DMS53 (cell line): ENCODE results near the gene CLCF1.
"Not testable (repeated sequence)": the region's sequence is repeated elsewhere in the genome, so short reads cannot be mapped to it uniquely, and the experiment has no call there.

ENCODE experiments used
- DNase-seq: peaks from one replicate; lab custom pipeline; 2025; lab: John Stamatoyannopoulos, UW

The CLCF1 gene

DNA sequence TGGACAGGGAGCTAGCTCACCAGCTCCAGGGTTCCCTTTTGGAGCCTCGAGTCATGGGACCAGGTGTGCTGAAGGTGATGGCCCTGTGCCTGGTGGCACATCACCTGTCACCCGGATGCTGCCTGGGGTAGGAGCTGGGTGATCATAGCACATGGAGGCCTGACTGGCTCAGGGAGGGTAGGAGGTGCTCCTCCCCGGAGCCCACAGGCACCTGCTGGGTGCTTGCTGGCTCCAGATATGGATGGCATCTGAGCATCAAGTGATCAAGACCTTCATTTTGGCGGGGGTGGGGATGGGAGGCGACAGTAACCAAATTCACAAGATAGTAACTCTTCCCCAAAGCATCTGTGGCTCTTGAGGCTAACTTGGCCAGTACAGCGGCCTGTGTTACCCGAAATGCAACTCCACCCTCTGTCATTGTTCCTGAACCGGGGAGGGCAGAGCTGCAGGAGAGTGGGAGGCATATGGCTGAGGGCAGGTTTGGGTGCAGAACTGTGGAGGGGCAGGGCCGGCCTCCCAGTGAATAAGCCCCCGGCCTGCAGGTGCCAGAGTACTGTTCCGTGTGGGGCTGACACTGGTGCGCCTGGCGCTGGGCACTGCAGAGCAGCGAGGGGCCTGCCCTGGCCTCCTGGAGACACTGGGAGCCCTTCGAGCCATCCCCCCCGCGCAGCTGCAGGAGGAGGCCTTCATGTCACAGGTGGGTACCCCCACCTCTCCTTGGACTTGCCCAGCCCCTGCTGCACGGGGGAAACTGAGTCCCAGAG is 35.2 kb upstream of the CLCF1 start:
- DNase-seq, result no peak

DNA sequence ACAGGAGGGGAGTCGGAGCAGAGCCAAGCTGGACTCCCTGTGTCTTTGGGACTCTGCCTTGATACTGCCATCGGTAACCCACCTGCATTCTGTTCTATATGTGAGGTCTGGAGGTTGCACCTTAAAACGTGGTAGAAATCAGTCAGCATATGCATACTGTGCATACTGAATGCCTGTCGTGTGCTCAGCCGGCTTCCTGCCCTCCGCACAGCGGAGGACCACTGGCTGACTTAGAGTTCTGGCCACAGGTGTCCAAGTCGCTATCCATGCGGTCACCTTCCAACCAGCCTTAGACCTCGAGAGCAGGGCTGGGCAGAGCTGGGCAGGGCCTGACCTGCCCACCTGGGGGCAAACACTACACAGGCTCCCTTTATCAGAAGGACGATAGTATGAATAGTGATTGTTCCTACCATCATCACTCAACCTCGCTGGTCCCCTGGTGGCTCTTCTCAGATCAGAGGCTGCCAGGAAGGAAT is 34.3 kb upstream of the CLCF1 start:
- no peak for DNase-seq

DNA sequence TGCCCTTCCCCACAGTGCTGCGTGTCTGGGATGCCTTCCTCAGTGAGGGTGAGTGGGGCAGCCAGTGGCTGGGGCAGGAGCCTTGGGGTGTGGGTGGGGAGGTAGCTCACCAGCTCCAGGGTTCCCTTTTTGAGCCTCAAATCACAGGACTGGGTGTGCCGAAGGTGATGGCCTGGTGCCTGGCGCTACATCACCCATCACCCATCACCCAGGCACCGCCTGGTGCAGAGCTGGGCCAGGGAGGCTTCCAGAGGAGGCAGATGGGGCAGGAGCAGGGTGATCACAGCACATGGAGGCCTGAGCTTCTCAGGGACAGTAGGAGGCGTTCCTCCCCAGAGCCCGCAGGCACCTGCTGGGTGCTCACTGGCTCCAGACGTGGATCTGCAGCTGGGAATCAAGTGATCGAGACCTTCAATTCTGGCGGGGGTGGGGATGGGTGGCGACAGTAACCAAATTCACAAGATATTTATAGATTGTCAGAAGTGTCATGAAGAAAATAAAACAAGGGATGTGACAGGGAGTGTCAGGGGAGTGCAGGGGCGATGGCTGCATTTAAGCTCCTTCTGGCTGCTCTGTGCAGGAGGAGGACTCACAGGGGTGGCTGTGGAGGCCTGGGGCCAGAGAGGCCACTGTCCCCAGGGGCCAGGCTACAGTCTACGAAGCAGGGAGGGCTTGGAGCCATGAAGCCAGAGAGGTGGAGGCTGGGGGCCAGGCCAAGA is 33.7 kb upstream of the CLCF1 start:
- peak; percentile 56 for DNase-seq

DNA sequence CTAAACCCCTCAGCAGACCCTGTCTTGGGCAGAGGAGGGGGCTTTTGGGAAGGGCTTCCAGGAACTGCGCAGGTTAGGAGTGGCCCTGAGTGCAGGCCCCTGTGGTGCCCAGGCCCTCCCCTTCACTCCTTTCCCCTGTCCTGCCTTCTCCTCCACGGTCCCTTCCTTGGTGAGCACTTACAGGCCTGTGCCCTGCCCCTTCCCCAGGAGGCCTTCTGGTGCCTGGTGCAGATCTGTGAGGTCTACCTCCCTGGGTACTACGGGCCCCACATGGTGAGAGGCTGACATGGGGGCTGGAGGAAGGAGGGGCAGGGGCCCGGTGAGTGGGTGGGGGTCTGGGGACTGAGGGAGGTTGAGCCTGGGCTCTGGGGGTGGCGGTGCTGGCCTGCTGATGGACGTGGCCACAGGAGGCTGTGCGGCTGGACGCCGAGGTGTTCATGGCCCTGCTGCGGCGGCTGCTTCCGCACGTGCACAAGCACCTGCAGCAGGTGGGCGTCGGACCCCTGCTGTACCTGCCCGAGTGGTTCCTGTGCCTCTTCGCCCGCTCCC is 33.1 kb upstream of the CLCF1 start:
- DNase-seq, result no peak

DNA sequence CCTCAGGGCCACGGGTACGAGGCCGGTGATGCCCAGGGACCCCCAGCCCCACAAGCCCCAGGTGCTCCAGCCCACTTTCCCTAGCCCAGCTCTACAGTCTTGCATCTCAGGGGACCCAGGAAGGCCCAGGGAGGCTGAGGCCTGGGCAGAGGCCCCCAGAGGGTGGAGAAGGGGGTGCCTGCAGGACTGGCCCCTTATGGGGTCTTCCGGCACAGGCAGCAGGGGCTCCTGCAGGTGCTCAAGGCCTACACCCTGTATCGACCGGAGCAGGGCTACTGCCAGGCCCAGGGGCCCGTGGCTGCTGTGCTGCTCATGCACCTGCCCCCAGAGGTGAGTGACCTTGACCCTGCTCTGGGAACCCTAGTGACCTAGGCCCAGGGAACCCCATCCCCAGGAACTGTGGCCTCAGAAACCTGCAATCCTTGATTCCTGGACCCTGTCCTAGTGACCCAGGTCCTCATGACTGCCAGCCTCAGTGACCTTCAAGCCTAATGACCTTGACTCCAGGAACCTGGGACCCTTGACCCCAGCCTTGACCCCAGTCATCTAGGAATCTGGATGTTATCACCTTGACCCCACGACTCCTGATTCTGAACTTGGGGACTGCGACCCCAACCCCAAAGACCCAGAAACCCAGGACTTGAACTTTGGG is 32.4 kb upstream of the CLCF1 start:
- DNase-seq, result no peak

DNA sequence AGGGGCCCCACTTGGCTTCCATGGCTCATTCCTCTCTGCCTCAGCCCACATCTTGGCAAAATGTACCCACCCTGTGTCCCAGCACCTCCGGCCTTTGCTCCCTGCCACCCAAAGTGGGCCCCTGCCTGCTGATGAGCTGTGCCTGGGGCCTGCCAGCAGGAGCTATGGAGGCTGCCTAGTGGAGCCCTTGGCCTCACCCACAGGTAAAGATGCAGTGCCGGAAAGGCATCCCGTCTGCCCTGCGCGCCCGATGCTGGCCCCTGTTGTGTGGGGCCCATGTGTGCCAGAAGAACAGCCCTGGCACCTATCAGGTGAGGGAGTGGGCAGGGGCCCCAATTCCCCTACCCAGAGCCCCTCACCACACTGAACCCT is 31.8 kb upstream of the CLCF1 start:
- DNase-seq, result no peak

DNA sequence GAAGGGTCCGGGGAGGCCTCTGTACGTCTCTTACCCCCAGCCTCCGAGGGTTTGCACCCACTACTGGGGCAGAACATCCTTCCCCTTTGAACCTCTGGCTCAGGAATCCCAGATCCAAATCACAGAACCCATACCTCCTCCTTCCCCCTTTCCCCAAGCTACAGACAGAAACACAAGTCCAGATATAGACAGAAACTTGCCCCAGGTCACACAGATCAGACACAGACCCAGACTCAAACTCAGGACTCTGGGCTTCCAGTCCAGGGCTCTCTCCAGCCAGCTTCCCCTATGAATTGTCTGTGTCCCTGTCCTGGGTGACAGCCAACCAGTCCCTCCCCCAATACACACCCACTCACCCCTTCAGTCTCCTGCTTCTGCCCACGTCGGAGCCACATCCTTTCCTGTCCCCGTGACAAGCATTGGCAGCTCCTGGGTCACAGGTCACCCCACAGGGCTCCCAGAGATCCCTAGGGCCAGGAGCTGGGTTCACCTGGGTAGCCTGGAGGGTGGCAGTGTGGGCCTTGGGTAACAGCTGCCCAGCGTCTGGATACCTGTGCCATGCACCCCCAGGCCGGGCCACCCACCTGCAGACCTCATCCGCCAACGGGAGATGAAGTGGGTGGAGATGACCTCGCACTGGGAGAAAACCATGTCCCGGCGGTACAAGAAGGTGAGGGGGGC is 31.3 kb upstream of the CLCF1 start:
- no peak for DNase-seq

DNA sequence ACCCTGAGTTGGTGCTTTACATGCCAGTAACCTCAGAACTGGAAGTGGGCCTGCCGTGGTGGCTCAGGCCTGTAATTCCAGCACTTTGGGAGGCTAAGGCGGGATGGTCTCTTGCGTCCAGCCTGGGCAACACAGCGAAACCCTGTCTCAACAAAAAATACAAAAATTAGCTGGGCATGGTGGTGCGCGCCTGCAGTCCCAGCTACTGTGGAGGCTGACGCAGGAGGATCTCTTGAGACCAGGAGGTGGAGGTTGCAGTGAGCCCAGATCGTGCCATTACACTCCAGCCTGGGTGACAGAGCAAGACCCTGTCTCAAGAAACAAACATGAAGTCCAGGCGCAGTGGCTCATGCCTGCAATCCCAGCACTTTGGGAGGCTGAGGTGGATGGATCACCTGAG is 29.7 kb upstream of the CLCF1 start:
- DNase-seq, result not testable (repeated sequence)

DNA sequence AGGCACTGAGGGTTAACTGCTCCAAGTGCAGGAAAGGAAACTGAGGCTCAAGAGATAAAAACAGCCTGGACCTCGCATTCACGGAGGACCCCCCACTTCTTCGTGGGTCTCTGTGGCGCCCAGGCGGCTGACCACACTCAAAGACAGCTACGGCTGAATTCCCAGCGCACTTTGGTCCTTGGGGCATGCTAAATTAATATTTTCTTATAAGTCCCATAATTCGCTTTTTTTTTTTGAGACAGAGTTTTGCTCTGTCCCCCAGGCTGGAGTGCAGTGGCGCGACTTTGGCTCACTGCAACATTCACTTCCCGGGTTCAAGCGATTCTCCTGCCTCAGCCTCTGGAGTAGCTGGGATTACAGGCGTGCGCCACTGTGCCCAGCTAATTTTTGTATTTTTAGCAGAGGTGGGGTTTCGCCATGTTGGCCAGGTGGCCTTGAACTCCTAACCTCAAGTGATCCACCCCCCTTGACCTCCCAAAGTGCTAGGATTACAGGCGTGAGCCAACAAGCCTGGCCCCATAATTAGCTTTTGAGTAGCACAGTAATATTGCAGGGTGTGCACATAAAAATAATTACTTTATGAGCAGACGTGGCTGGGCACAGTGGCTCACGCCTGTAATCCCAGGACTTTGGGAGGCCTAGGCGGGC is 28.9 kb upstream of the CLCF1 start:
- DNase-seq, result not testable (repeated sequence)

DNA sequence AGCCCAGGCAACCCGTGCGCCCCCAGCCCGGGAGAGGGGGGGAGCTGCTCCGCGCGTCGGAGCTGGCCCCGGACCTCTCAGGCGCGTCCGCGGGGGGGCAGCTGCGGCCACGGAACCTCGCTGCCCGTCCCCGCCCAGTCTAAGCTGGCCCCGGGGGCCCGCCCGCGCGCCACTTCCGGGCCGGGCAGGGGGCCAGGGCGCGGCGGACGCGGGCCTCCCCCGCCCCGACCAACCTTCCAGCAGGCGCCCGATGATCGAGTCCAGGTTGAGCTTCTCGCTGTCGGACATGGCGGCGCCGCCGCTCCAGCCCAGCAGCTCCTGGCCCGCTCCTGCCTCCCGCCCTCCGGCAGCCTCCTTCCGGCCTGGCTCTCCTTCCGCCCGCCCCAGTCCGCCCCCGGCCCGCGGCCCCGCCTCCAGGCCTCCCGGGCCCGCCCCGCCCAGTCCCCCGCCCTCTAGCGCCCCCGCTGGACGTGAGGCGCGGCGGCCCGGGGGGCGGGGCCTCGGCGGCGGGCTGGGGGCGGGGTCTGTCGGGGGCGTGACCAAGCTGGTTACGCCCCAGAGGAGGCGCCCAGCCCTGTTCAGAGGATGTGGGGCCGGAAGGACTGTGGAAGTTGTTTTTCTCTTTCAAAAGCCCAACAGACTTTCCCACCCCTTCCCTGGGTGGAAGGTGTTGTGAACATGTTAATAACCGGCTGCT is 28.2 kb upstream of the CLCF1 start, which contains the start of gene PPP1CA:
Gene PPP1CA (minus strand): TSS at position 364 of the 697 bp plus-strand sequence. CDS start 76 bp downstream, at position 288.
- DNase-seq, result peak; percentile 97

DNA sequence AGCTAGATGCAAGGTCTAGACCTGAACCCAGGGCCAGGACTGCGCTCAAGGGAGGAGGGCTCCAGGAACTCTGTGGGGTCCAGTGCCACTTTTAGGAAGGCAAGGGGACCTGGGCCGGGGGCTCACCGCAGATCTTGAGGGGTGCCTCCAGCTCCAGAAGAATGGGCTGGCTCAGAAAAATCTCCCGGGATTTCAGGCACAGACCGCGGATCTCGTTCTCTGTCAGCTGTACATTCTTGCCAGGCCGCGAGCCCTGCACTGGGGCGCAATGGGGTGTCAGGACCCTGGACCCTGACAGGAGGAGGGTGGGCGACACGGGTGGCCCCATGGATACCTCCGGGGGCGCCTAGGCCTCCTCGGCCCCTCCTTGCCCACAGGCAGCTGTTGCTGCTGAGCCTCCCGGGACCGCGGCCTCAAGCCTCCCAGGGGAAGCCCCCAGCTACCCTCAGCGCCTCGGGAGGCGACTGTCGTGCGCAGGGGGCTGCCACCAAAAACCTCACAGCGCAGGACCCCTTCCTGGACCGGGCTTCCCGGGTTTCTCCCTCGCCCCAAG is 27.6 kb upstream of the CLCF1 start:
- DNase-seq, result peak; percentile 43

DNA sequence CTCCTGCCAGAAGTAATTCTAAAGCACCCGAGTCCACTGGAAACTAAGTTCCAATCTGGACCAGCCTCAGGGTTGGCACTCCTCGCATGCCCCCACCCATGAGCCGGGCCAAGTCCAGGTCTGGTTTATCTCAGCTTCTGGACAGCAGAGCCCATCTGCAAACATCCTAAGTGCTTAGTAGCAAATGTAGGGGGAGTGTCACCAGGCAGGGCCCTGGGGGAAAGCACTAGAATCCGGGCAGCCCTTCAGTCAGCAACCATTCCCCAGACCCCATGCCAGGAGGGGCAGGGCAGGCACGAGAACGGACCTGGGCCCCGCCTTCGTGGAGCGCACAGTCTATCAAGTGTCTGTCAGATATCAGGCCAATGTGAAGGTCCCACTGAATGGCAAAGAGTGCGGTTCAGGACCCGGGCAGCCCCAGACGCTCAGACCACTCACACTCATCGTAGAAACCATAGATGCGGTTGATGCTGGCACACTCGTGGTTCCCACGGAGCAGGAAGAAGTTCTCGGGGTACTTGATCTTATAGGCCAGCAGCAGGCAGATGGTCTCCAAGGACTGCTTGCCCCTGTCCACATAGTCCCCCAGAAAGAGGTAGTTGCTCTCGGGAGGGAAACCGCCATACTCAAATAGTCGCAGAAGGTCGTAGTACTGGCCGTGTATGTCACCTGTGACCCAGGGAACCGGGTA is 27.0 kb upstream of the CLCF1 start:
- DNase-seq, result no peak

DNA sequence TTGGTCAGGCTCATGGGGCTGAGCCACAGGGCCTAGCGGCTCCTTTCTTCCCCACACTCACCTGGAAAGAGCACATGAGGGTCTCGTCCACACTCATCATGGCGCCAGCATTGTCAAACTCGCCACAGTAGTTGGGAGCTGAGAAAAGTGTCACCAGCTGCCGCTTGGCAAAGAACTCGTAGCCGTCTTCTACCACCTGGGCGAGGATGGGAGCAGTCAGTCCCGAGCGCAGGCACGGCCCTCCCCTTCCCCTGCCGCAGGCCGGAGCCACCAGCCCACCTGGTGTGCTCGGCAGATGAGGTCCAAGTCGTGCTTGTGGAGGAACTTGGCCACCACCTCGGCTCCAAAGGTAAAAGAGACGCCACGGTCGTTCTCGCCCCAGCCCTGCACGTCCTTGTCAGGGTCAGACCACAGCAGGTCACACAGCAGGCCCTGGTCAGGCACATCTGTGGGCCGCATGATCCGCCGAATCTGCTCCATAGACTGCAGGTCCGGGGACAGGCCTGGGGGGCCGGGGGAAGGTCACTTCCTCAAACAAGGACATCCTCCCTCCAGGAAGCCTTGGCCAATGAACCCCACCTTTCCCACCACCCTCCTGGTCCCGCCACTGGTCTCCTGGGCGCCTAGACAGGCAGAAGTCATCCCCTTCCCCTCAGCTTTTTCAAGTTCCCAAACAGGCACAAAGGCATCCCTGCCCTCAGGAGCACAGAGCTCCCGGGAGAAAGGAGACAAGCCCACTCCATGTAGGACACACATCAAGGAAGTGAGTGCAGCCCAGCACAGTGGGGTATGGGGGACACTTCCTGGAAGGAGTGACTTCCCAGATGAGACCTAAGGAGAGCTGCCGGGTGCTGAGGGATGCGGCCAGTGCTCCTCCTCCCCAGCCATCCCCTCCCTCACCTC is 25.5 kb upstream of the CLCF1 start:
- no peak for DNase-seq

DNA sequence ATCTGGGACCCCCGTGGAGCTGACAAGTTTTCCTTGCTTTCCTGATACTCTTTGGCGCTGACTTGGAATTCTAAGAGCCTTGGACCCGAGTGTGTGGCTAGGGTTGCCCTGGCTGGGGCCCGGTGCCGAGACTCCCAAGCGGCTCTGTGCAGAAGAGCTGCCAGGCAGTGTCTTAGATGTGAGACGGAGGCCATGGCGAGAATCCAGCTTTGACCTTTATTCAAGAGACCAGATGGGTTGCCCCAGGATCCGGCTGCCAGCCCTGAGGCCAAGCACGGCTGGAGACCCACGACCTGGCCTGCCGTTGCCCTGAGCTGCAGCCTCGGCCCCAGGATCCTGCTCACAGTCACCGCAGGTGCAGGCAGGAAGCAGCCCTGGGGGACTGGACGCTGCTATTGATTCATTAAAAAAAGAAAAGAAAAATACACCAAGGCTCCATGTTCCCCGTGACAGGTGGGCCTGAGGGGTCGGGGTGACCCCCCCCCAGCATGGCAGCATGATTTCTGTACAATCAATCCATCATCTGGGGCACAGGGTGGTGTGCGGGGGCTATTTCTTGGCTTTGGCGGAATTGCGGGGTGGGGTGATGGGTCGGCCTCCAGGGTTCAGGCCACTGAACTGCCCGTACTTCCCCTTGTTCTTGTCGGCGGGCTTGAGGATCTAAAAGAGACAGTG is 24.7 kb upstream of the CLCF1 start:
- no peak for DNase-seq

DNA sequence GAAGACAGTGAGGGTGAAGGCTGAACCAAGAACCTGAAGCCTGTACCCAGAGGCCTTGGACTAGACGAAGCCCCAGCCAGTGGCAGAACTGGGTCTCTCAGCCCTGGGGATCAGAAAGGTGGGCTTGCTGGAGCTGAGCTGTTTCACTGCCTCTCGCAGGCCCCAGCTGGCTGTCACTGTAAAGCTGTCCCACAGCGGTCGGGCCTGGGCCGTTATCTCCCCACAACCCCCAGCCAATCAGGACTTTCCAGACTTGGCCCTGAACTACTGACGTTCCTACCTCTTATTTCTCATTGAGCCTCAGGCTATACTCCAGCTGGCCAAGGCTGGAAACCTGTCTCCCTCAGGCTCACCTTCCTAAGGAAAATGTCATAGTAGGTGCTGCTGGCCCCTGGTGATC is 24.1 kb upstream of the CLCF1 start:
- no peak for DNase-seq

DNA sequence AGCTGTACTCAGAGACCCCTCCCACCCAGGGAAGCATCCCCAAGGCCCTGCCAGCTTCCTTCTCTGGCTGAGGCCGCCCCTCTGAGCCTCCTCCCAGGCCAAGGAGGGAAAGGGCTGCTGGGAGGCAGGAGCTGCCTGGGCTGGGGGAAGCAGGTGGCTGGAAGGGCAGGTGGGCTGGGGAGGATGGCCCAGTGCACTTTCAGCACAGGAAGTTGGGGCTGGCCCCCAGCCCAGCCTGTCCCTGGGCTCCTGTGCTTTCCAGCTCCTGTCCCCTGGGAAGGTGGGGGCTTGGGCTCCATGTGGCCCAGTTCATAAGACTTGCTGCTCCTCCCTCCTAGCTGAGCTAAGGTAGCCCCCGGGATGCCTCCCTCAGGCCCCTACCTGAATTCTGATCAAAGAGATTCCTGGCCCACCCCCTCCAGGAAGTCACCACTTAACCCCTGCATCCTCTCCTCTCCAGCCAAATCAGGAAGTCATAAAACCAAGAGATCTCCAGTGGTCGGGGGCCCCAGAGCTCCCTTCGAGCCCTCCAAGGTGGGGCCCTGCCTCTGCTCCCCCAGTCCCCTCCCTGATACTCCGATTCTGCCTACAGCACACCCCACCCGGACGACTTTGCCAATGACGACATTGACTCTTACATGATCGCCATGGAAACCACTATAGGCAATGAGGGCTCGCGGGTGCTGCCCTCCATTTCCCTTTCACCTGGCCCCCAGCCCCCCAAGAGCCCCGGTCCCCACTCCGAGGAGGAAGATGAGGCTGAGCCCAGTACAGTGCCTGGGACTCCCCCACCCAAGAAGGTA is 23.4 kb upstream of the CLCF1 start:
- peak; percentile 57 for DNase-seq

DNA sequence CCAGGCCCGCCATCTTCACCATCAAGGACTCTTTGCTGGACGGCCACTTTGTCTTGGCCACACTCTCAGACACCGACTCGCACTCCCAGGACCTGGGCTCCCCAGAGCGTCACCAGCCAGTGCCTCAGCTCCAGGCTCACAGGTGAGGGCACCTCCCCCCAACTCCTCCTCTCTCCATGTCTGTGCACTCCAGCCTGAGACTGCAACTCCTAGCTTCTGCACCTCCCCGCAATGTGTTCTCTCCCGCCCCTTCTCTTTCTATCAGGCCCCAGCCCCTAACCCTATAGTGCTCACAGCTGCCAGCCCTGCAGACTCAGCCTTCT is 22.8 kb upstream of the CLCF1 start:
- DNase-seq, result no peak
